GM12865 (cell line): ENCODE measurements around the gene NUP88.

Source experiments
- DNase-seq: peaks from one replicate; pipeline ENCODE4 v3.0.0; 2010; ENCODE audit warnings: low read depth
- H3K4me3 ChIP-seq: 2 replicates; pipeline ENCODE4 v1.5.1; 2011; ENCODE audit warnings: mild to moderate bottlenecking, low read depth, low read length, control low read depth
- CTCF ChIP-seq: IDR thresholded peaks from 2 replicates; pipeline ENCODE4 v1.5.1; 2011; ENCODE audit warnings: low read length, control low read depth, low read depth, inconsistent platforms; ENCODE audit not compliant: insufficient read depth; ENCODE audit errors: missing control alignments

NUP88 gene

GRCh38 chr17:5355421-5356129 is 63.9 kb downstream of the NUP88 start:
- DNase-seq, result no peak
- no peak overlapping the region for H3K4me3 ChIP-seq
- no peak for TF ChIP-seq CTCF

GRCh38 chr17:5354886-5355415 is 64.5 kb downstream of the NUP88 start:
- H3K4me3 ChIP-seq, result no peak overlapping the region
- no peak for DNase-seq

GRCh38 chr17:5354310-5354709 is 65.2 kb downstream of the NUP88 start:
- no peak for TF ChIP-seq CTCF
- no peak overlapping the region for H3K4me3 ChIP-seq
- DNase-seq, result no peak

More at GRCh38 chr17:5354886-5355415, 64.5 kb downstream of the NUP88 start:
- TF ChIP-seq CTCF, result no peak

- no peak for TF ChIP-seq CTCF
- DNase-seq, result no peak
- no peak overlapping the region for H3K4me3 ChIP-seq
Observed at GRCh38 chr17:5352681-5353289, 66.7 kb downstream of the NUP88 start.

GRCh38 chr17:5344914-5345313 is 74.5 kb downstream of the NUP88 start:
- H3K4me3 ChIP-seq, result no peak overlapping the region
- no peak for TF ChIP-seq CTCF
- no peak for DNase-seq
